A549 (cell line): Measurements from ENCODE around the gene ATMIN. TPM values are rescaled to one million over a fixed set of nuclear protein-coding genes. Genes with fewer than 3 reads are reported as not detected.
A peak's percentile ranks its signal among the peaks of the same experiment; 100 is the strongest.

Source experiments
- ATAC-seq, 2 experiments: fragments of 200-7000 bp in 1 of 2; fragments of >200 bp in 1 of 2; cut with Nextera tagmentation in 1 of 2; cut with Tn5 transposase in 1 of 2; 3 replicates each; pipeline versions ENCODE4 v1.8.0 to v1.9.1; 2018 to 2020; ENCODE audit warnings: mild to moderate bottlenecking in 1 of 2, moderate library complexity in 1 of 2
- CTCF ChIA-PET: fragments of 300-600 bp; sonication (Branson Sonifier 250); formaldehyde crosslinking; extraction: SDS; loops from one replicate; lab custom pipeline; 2021; ENCODE audit warnings: antibody characterized with exemption, inconsistent platforms; lab: Yijun Ruan, JAX
- POLR2A ChIA-PET: fragments of 350-600 bp; formaldehyde crosslinking; extraction: SDS; loops from one replicate; lab custom pipeline; 2021; ENCODE audit warnings: antibody characterized with exemption, inconsistent platforms; lab: Yijun Ruan, JAX
- DNase-seq, 2 experiments: peaks; one replicate each; pipeline versions ENCODE4 v3.0.0 to v3.0.0-alpha.2; 2011 to 2016; ENCODE audit warnings: low read depth in 1 of 2, low spot score in 1 of 2
- FAIRE-seq: peaks from 2 replicates; lab custom pipeline; 2011; peaks lifted over from hg19 to GRCh38; lab: Jason Lieb, UNC
- H3K27ac ChIP-seq, 2 experiments: fragments of >200 bp; sonication (Bioruptor Twin); formaldehyde crosslinking; 3 replicates each; pipeline ENCODE4 v1.5.1; 2016 to 2017
- H3K4me1 ChIP-seq: fragments of >200 bp; sonication (Bioruptor Twin); formaldehyde crosslinking; 3 replicates; pipeline ENCODE4 v1.6.1; 2016
- H3K4me2 ChIP-seq: fragments of >200 bp; sonication (Bioruptor Twin); formaldehyde crosslinking; 3 replicates; pipeline ENCODE4 v1.6.1; 2016
- H3K4me3 ChIP-seq: fragments of >200 bp; sonication (Bioruptor Twin); formaldehyde crosslinking; 3 replicates; pipeline ENCODE4 v1.5.1; 2016
- H3K9me3 ChIP-seq: fragments of >200 bp; sonication (Bioruptor Twin); formaldehyde crosslinking; 3 replicates; pipeline ENCODE4 v1.6.1; 2016
- BHLHE40 ChIP-seq: IDR thresholded peaks from 2 replicates; pipeline ENCODE4 v1.6.1; 2012; ENCODE audit warnings: low read depth, low read length, inconsistent platforms
- CBX8 ChIP-seq: fragments of 200-600 bp; sonication (generic); IDR thresholded peaks from 2 replicates; pipeline ENCODE4 v1.6.1; 2016
- CHD4 ChIP-seq: fragments of 200-600 bp; sonication (generic); IDR thresholded peaks from 2 replicates; pipeline ENCODE4 v1.6.1; 2016; ENCODE audit warnings: antibody characterized with exemption, mild to moderate bottlenecking, borderline replicate concordance
- EHMT2 ChIP-seq: fragments of 200-600 bp; sonication (generic); IDR thresholded peaks from 2 replicates; pipeline ENCODE4 v1.6.1; 2016; ENCODE audit warnings: antibody characterized with exemption, low read depth, mild to moderate bottlenecking, moderate library complexity
- ESRRA ChIP-seq: fragments of 150-350 bp; IDR thresholded peaks from 2 replicates; pipeline ENCODE4 v1.6.1; 2014; ENCODE audit warnings: mild to moderate bottlenecking, low read length, borderline replicate concordance
- HDAC2 ChIP-seq: fragments of 200-600 bp; sonication (generic); IDR thresholded peaks from 2 replicates; pipeline ENCODE4 v1.6.1; 2016
- HEYL ChIP-seq: fragments of 250-450 bp; sonication (Bioruptor Pico); IDR thresholded peaks from 2 replicates; pipeline ENCODE4 v1.8.0; 2021; ENCODE audit warnings: mild to moderate bottlenecking, moderate library complexity
- HMGXB4 ChIP-seq: fragments of 250-450 bp; sonication (Bioruptor Pico); IDR thresholded peaks from 2 replicates; pipeline ENCODE4 v1.5.0; 2021; ENCODE audit warnings: mild to moderate bottlenecking, moderate library complexity, borderline replicate concordance
- HOXA7 ChIP-seq: fragments of 250-450 bp; sonication (Bioruptor Pico); IDR thresholded peaks from 2 replicates; pipeline ENCODE4 v1.5.0; 2020; ENCODE audit warnings: mild to moderate bottlenecking, moderate library complexity
- HOXB13 ChIP-seq: fragments of 250-450 bp; sonication (Bioruptor Pico); IDR thresholded peaks from 2 replicates; pipeline ENCODE4 v1.5.0; 2020; ENCODE audit warnings: low read depth, mild to moderate bottlenecking, moderate library complexity
- HOXB5 ChIP-seq: fragments of 250-450 bp; sonication (Bioruptor Pico); IDR thresholded peaks from 2 replicates; pipeline ENCODE4 v1.5.0; 2020; ENCODE audit warnings: mild to moderate bottlenecking, moderate library complexity
- JUNB ChIP-seq: fragments of >200 bp; sonication (Bioruptor Twin); formaldehyde crosslinking; IDR thresholded peaks from 2 replicates; pipeline ENCODE4 v1.6.1; 2016
- KDM5A ChIP-seq: fragments of 200-600 bp; sonication (generic); IDR thresholded peaks from 2 replicates; pipeline ENCODE4 v1.6.1; 2016; ENCODE audit warnings: antibody characterized with exemption, mild to moderate bottlenecking
- MAFK ChIP-seq: fragments of 450-650 bp; IDR thresholded peaks from 2 replicates; pipeline ENCODE4 v1.6.1; 2014; ENCODE audit not compliant: partially characterized antibody
- MYC ChIP-seq: IDR thresholded peaks from 2 replicates; pipeline ENCODE4 v1.6.1; 2012; ENCODE audit warnings: mild to moderate bottlenecking, inconsistent platforms, low read length, improper control_type of control experiment, borderline replicate concordance
- NR3C1 ChIP-seq: fragments of >200 bp; sonication (Bioruptor Twin); formaldehyde crosslinking; IDR thresholded peaks from 3 replicates; pipeline ENCODE4 v1.6.1; 2017
- PBX3 ChIP-seq: IDR thresholded peaks from 2 replicates; pipeline ENCODE4 v1.6.1; 2012
- PHF8 ChIP-seq: fragments of 200-600 bp; sonication (generic); IDR thresholded peaks from 2 replicates; pipeline ENCODE4 v1.6.1; 2016; ENCODE audit warnings: low read depth, mild to moderate bottlenecking, antibody characterized with exemption, moderate library complexity, borderline replicate concordance
- RCOR1 ChIP-seq: fragments of 150-350 bp; IDR thresholded peaks from 2 replicates; pipeline ENCODE4 v1.6.1; 2014; ENCODE audit warnings: antibody characterized with exemption, low read length, low read depth
- RFX5 ChIP-seq: fragments of 450-650 bp; IDR thresholded peaks from 2 replicates; pipeline ENCODE4 v1.7.1; 2014; ENCODE audit warnings: antibody characterized with exemption, mild to moderate bottlenecking, moderate library complexity
- SMC3 ChIP-seq: fragments of >200 bp; sonication (Bioruptor Twin); formaldehyde crosslinking; IDR thresholded peaks from 3 replicates; pipeline ENCODE4 v1.6.1; 2018; ENCODE audit warnings: inconsistent platforms
- SREBF2 ChIP-seq: fragments of 450-650 bp; IDR thresholded peaks from 2 replicates; pipeline ENCODE4 v1.6.1; 2014; ENCODE audit warnings: mild to moderate bottlenecking, moderate library complexity
- TFCP2L1 ChIP-seq: fragments of 250-450 bp; sonication (Bioruptor Pico); IDR thresholded peaks from 2 replicates; pipeline ENCODE4 v1.5.0; 2021; ENCODE audit warnings: mild to moderate bottlenecking
- TP53 ChIP-seq: fragments of 250-450 bp; sonication (Bioruptor Pico); IDR thresholded peaks from 2 replicates; pipeline ENCODE4 v1.5.0; 2021; ENCODE audit warnings: mild to moderate bottlenecking, moderate library complexity
- ZFP36 ChIP-seq: fragments of 450-650 bp; IDR thresholded peaks from 2 replicates; pipeline ENCODE4 v1.6.1; 2014; ENCODE audit warnings: borderline replicate concordance; ENCODE audit not compliant: partially characterized antibody
- whole genome bisulfite sequencing: methylation state at CpG from one replicate; pipeline ENCODE4 v1.1.6; 2017; ENCODE audit errors: missing lambda C conversion rate; 5-methylcytosine and 5-hydroxymethylcytosine counted together
- polyA plus RNA-seq, 4 experiments: library from polyadenylated mRNA; depleted of rRNA in 3 of 4; stranded (reverse); fragments of >200 nt; fragmentation: RNase III in 1 of 4; extraction: RNeasy Plus Mini Kit Qiagen cat#74134 plus additional on column Dnase treatment in 1 of 4; gene quantifications; 2 replicates in 3 of 4; 3 replicates in 1 of 4; pipeline ENCODE4 v1.2.3, GENCODE V29; 2011 to 2017
- TF ChIP-seq, protein P1 (sequence below): fragments of 250-450 bp; sonication (Bioruptor Pico); IDR thresholded peaks from 2 replicates; pipeline ENCODE4 v1.5.0; 2020; ENCODE audit warnings: low read depth, mild to moderate bottlenecking, moderate library complexity
- TF ChIP-seq, protein P2 (sequence below): IDR thresholded peaks from 2 replicates; pipeline ENCODE4 v1.6.1; 2012
- TF ChIP-seq, protein P3 (sequence below): fragments of >200 bp; sonication (Bioruptor Twin); formaldehyde crosslinking; IDR thresholded peaks from 3 replicates; pipeline ENCODE4 v1.6.1; 2016

The ATMIN gene
- polyA plus RNA-seq, 2 of the 4 experiments (the other 2 are of a cell fraction) = 26.2 to 50.4 TPM

DNA sequence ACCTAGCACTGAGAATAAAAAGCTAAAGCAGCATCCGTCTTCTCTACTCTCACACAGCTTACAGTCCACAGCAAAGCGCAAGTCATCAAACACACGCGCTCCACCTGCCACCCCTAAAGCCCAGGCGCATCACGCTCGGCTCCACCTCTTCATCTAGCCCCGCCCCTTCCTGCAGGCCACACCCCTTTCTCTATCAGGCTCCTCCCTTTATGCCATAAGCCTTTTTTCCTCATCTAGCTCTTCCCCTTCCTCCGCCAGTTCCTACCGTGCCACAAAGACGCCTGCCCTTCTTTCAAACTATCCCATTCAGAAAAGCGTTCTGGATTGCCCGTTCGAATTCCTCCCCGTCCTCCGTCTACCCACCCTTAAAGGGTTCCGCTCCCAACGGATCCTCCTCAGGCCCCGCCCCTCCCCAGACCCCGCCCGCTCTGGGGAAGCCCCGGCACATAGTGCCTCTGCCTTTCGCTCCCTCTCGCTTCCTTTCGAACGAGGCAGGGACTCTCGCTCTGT, 41.0 kb downstream of the ATMIN start:
- ChIA-PET CTCF (interaction anchor here (0.5 to 3.2 kb wide), 6 partner anchors 10 to 131 kb away, joined by 3 to 8 read pairs (median 3); partner anchors contain the start of gene ATMIN), POLR2A (interaction anchor here (0.6 to 2.3 kb wide), 14 partner anchors 10 to 238 kb away, joined by 3 to 16 read pairs (median 4); partner anchors contain the start of genes CENPN, CMC2 and GAN)
- Histone ChIP-seq H3K4me3 (peak overlapping the region; percentile 61), H3K9me3 (no peaks in the 10 kb centered on the region), H3K4me2 (peak overlapping the region; percentile 79), H3K27ac (peak overlapping the region; percentile 79 to 90), H3K4me1 (peaks cover 5% of the 10 kb centered on the region; the same call in 1 of the 3 replicates)
- DNase-seq (peak; percentile 83 to 87), ATAC-seq (peak; percentile 92 to 93), FAIRE-seq (peak; percentile 61)
- 0 out of 2 replicates have a peak, but pooled peaks have one; percentile 21 for TF ChIP-seq MYC
- TF ChIP-seq KDM5A = no peak
- peak; percentile 50; the same call in 1 of the 2 replicates for TF ChIP-seq PHF8
- TF ChIP-seq, protein P1, sequence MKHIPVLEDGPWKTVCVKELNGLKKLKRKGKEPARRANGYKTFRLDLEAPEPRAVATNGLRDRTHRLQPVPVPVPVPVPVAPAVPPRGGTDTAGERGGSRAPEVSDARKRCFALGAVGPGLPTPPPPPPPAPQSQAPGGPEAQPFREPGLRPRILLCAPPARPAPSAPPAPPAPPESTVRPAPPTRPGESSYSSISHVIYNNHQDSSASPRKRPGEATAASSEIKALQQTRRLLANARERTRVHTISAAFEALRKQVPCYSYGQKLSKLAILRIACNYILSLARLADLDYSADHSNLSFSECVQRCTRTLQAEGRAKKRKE = no peak
- TF ChIP-seq PBX3 = no peak
- no peak for TF ChIP-seq HOXB5
- no peak for TF ChIP-seq HMGXB4
- TF ChIP-seq HOXB13 = no peak
- no peak for TF ChIP-seq MAFK
- TF ChIP-seq HDAC2 = no peak
- no peak for TF ChIP-seq HEYL
- TF ChIP-seq SREBF2 = no peak
- no peak for TF ChIP-seq ZFP36
- no peak for TF ChIP-seq TP53
- WGBS = under 1% methylated on average over 18 of the region's 27 CpGs

DNA sequence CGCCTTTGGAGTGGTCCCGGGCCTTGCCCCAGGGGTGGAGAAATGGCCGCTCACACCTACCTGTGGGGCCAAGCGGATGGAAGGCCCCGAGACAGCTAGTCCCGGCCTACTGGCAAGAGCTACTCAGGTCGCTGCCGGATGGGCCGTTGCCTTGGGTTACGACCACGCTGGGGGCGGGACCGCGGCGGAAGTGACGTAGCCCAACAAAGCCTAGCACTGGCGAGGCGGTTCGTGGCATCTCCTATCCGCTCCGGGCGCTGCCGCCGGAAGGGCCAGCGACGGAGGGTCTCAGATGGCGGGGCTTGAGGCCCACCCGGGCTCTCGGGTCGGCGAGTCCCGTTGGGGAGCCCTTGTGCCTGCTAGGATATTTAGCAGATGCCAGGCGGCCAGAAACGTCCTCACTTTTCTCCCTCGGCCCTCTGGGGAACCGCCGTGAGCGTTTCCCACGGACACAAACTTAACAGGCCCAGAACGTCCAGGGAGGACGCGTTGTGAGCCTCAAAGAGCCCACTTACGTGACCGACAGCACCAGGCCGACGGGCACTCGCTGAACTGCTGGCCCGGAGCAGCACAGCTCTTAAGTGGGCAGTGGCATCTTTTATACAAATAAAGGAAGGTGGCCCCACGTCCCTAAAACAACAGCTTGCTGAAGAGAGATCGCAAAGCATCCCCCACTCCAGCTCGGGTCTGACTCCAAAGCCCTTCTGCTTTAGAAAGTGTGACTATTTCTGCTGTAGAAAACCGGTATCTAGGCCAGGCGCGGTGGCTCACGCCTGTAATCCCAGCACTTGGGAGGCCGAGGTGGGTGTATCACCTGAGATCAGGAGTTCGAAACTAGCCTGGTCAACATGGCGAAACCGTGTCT, 41.7 kb downstream of the ATMIN start, which contains the start of gene C16orf46:
C16orf46 (minus strand) TSS at position 163 of the 865 bp plus-strand sequence. CDS start 13,283 bp downstream, outside the sequence.
- peak within 1 kb of the TSS; percentile 79 to 90 for H3K27ac ChIP-seq
- 24% methylated on average over 32 of the region's 59 CpGs for WGBS
- ATAC-seq = peak; percentile 96 to 97
- peak within 1 kb of the TSS; percentile 79 for H3K4me2 ChIP-seq
- H3K4me1 ChIP-seq = peaks cover 5% of the 10 kb centered on the region; the same call in 1 of the 3 replicates
- ChIA-PET POLR2A (interaction anchor here (0.6 to 2.3 kb wide), 12 partner anchors 11 to 107 kb away, joined by 3 to 16 read pairs (median 4); partner anchors contain the start of genes CENPN and CMC2), CTCF (interaction anchor here (0.5 to 3.2 kb wide), 8 partner anchors 10 to 233 kb away, joined by 3 to 8 read pairs (median 3); partner anchors contain the start of gene ATMIN)
- H3K9me3 ChIP-seq = no peaks in the 10 kb centered on the region
- DNase-seq = peak; percentile 97 to 98
- FAIRE-seq = no peak
- peak within 1 kb of the TSS; percentile 61 for H3K4me3 ChIP-seq
- TF ChIP-seq EHMT2 = no peak
- no peak for TF ChIP-seq NR3C1
- no peak for TF ChIP-seq TP53
- TF ChIP-seq BHLHE40 = no peak
- TF ChIP-seq HOXB5 = no peak
- TF ChIP-seq HDAC2 = no peak
- TF ChIP-seq KDM5A = peak; percentile 27; the same call in 1 of the 2 replicates
- TF ChIP-seq, protein P2, sequence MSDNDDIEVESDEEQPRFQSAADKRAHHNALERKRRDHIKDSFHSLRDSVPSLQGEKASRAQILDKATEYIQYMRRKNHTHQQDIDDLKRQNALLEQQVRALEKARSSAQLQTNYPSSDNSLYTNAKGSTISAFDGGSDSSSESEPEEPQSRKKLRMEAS = peak; percentile 56; the same call in 1 of the 2 replicates
- TF ChIP-seq ESRRA = no peak
- TF ChIP-seq, protein P3, sequence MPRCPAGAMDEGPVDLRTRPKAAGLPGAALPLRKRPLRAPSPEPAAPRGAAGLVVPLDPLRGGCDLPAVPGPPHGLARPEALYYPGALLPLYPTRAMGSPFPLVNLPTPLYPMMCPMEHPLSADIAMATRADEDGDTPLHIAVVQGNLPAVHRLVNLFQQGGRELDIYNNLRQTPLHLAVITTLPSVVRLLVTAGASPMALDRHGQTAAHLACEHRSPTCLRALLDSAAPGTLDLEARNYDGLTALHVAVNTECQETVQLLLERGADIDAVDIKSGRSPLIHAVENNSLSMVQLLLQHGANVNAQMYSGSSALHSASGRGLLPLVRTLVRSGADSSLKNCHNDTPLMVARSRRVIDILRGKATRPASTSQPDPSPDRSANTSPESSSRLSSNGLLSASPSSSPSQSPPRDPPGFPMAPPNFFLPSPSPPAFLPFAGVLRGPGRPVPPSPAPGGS = peak; percentile 86; the same call in 2 of the 3 replicates
- no peak for TF ChIP-seq RCOR1
- TF ChIP-seq, protein P1 = no peak; the same call in 1 of the 2 replicates
- no peak for TF ChIP-seq JUNB
- TF ChIP-seq CBX8 = no peak
- no peak for TF ChIP-seq TFCP2L1
- no peak for TF ChIP-seq PBX3
- no peak for TF ChIP-seq SMC3
- TF ChIP-seq CHD4 = 0 out of 2 replicates have a peak, but pooled peaks have one; percentile 54
- 0 out of 2 replicates have a peak, but pooled peaks have one; percentile 58 for TF ChIP-seq RFX5
- no peak for TF ChIP-seq HOXA7
